Stimulated activated CD4-positive, alpha-beta T cell treated with anti-CD3 and anti-CD28 coated beads, Interleukin-1b, Interleukin-23, amount 100 ng/mL, for 1 hour (primary cell): Measurements from ENCODE around the gene RHBG.
"Not testable (repeated sequence)": the region's sequence is repeated elsewhere in the genome, so short reads cannot be mapped to it uniquely, and the experiment has no call there.

Experiments
- DNase-seq, 2 donors: peaks; one replicate each; pipeline ENCODE4 v3.0.0-alpha.2; 2020; ENCODE audit warnings: low read depth in 2 of 2

The RHBG gene

DNA sequence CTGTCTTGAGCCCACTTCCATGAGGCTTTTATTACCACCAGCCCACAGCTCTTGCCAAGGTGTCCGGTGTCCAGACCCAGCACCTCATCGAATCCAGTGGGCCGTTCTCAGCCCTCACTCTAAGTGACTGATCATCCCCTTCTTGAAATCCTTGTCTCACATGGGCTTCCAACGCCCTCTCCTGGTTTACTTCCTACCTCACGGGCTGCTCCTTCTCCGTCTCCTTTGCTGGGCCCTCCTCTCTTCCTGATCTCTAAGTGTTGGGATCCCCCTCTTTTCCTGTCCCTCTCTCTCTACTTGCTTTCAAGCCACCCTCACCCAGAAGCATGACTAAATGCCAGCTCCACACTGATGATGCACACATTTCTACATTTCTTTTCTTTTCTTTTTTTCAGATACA lies 9.0 kb upstream of the RHBG start:
- DNase-seq, result no peak

DNA sequence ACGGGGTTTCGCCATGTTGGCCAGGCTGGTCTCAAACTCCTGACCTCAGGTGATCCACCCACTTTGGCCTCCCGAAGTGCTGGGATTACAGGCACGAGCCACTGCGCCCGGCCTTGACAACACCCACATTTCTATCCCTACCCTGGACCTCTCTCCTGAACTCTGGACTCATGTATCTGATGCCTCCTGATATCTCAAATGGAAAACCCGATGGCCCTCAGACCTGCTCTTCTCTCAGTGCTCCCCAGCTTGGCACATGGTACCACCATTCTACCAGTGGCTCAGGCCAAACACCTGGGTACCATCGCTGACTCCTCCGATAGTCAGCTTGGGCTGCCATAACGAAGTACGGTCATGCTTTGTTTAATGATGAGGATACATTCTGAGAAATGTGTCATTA lies 8.5 kb upstream of the RHBG start:
- no peak for DNase-seq

DNA sequence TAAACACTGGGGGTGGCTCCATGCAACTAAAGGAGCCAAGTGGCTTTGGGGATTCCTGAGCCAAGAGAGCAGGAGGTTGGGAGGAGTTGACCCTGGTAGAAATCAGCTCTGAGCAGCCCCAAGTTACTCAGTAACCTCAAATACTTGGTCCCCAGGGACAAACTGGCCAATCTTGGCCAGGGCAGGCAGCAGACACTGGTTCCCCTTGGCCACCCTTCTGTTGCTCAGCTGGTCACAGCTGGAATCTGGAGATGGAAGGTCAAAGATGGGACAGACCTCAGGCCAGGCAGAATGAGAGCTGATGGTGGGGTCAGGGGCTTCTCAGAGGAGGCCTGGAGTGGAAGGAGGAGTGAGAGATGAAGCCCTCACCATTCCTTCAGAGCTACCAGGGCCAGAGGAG lies 3.3 kb upstream of the RHBG start:
- no peak for DNase-seq

DNA sequence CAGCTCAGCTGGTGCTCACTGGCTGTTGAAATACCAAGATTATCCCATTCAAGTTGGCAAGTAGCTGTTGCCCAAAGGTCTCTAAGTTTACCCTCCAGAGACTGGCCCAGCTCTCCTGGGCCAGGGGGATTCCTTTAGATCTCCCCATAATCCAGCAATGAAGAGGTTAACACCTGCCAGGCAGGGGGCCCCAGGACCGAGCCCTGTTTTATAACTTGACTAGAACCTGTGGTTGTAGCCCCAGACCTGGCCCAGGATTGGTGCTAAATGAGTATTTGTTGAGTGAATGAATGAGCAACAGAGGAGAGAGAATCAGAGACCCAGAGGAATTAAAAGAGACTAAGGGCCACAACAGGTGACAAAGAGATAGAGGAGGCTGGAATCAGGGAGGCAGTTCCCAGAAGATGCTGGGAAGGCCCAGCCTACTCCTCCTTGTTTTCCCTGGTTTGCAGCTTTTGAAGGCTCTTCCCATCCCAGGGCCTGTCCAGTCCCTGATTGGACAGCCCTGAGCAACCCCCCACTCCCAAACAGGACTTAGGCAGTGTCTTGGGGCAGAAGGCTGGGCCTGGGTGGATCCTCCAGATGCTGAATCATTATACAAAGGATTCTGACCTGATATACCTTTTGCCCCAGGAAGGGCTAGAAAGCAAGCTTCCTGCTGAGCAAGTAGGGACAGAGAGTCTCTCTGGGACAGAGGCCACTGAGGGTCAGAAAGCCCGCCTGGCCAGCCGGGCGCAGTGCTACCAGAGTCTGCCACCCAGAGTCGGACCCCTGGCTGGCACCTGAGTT lies 2.4 kb upstream of the RHBG start:
- DNase-seq, result no peak

DNA sequence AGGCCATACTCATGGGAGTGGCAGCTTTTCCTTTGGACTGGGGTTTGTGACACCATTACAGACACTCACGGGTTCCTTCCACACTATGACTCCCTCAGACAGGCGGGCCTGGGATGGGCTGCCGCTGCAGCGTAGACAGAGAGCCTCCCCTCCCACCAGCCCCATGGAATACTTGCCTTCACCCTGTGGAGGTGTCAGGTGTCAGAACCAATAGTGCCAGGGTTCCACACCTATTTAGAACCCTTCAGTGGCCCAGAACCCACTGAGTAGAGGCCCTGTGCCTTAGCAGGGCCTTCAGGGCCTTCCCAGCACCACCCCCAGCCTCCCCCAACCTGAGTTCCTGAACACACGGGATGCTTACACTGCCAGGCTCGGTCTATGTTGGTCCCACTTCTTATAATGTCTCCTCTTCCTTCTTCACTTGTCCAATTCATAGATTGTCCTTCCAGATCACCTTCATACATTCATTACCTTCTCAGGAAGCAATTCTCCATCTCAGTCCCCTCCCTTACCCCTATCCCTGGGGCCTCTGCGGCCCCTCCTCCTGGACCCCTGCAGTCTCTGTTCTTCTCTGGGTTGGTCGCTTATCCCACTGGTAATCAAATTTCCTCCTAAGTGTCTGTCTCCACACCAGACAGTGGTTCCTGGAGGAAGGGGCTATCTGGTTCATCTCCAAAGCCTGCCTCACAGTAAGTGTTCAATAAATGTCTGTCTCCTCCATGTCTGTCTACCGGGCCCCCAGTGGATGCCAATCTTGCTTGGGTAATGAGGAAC lies 1.4 kb upstream of the RHBG start:
- DNase-seq, result no peak

DNA sequence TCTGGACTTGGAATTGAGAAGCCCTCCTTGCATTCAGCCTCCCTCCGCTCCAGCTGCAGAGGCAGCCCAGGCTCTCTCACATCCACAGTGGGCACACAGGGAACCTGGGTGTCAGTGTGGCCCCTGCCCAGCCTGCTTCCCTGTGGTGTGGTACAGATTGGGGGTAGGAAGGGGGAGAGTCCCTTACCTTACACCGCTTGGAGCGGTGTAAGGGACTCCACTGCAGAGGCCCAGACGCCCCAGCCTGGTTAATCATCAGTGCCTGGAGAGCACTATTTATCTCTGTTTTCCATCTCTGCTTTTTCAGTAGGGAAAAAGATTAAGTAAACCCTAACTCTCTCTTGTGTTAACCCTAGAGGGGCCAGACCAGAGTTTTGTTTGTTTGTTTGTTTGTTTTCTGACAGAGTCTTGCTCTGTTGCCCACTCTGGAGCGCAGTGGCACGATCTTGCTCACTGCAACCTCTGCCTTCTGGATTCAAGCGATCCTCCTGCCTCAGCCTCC lies 803 bp upstream of the RHBG start:
- no peak for DNase-seq

DNA sequence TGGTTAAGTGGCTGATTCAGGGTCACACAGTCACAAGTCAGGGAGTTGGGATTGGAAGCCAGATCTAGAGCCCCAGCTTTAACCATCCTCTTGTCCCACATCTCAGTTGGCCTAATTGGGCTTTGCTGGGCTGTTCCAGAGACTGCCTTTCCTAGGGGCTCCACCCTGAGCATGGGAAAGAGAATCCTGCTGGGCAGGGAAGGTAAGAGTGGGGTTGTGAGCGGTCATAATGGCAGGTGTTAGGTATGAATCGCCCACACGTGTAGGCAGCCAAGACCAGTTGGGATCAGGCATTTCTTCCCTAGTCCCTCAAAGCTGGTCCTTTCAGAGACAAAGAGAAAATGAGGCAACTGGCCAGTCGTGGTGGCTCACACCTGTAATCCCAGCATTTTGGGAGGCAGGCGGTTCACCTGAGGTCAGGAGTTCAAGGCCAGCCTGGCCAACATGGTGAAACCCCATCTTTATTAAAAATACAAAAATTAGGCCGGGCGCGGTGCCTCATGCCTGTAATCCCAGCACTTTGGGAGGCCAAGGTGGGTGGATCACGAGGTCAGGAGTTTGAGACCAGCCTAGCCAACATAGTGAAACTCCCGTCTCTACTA lies 775 bp downstream of the RHBG start:
- not testable (repeated sequence) for DNase-seq

DNA sequence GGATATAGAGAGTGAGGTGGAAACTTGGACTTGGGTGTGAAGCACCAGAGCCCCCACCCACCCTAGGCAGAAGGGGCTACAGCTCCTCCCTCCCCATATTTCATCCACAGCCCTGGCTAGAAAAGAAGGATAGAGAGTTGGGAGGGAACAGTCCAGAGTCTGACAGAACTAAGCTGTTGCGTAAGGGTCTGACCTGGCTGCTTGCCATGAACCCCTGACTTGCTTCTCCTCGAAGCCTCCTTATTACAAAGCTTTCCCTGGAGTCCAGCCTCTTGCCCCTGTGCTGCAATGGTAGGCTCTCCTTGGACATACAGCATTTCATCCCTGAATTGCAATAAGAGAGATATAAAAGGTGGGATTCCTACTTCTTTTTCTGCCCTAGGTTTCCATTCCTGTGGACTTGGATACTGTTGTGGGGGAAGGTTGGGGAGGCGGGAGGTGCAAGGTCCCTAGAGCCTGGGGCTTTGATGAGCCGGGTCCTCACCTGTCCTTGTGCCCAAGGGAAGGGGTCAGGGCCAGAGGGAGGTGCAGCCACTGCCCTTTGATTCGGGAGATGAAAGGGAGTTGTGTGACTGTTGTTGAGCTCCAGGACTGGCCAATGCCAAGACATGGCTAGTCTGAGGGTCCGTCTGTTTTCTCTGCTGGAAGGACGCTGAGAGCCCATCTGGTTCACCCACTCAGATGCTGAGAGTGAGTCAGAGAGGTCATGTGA lies 2.7 kb downstream of the RHBG start:
- DNase-seq, result no peak

DNA sequence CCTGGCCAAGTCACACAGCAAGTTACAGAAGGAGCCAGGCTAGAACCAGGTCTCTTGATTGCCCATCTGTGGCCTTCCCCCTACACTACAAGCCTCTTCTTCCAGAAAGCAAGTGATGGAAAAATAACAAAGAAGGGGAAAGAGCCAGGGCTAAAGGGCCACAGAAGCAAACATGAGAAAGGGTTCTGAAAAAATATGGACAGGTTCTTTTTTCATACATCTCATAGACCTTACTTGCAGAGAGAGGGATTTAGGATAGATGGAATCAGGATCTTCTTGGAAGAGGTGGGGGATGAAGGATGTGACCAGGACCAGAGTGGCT lies 3.2 kb downstream of the RHBG start:
- no peak for DNase-seq

DNA sequence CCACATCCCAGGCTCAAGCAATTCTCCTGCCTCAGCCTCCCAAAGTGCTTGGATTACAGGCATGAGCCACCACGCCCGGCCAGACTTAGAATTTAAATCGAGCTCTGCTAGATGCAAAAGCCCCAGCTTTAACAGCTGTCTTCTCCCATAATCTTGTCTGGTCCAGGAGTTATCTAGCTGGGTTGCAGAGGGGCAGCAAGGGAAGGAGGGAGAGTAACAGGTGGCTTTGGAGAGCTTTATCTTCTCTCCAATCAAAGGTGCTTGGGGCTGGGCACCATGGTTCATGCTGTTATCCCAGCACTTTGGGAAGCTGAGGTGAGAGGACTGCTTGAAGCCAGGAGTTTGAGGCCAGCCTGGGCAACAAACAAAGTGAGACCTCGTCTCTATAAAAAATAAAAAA lies 3.9 kb downstream of the RHBG start:
- DNase-seq, result no peak

DNA sequence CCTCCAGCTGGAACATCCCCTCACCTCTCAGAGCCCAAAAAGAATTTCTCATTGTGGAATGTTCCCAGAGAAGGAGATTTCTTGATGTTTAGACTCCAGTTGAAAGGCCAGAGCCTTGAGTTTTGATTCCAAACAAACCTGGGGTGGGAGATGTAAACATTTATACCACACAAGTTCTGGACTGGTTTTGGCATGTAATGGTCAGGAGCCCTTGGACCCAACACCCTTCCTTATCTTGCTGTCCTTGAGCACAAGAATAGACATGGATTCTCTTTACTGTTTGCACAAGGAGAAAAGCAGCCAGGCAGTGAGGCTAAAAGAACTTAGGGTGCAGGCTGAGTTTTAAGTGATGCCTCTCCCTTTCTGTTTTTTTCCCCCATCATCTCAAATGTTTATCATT lies 4.5 kb downstream of the RHBG start:
- no peak for DNase-seq

DNA sequence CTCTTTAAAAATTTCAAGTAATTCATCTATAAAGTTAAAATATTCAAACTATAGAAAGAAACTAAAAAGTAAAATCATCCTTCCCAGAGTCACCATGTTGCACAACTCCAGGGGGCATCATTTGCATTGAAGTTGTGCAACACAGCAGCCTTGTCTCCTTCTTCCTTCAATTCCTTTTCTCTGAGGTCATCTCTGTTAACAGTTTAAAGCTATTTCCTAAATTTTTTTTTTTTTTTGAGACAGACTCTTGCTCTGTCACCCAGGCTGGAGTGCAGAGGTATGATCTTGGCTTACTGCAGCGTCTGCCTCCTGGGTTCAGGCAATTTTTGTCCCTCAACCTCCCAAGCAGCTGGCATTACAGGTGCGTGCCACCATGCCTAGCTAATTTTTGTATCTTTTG lies 7.1 kb downstream of the RHBG start:
- DNase-seq, result no peak

DNA sequence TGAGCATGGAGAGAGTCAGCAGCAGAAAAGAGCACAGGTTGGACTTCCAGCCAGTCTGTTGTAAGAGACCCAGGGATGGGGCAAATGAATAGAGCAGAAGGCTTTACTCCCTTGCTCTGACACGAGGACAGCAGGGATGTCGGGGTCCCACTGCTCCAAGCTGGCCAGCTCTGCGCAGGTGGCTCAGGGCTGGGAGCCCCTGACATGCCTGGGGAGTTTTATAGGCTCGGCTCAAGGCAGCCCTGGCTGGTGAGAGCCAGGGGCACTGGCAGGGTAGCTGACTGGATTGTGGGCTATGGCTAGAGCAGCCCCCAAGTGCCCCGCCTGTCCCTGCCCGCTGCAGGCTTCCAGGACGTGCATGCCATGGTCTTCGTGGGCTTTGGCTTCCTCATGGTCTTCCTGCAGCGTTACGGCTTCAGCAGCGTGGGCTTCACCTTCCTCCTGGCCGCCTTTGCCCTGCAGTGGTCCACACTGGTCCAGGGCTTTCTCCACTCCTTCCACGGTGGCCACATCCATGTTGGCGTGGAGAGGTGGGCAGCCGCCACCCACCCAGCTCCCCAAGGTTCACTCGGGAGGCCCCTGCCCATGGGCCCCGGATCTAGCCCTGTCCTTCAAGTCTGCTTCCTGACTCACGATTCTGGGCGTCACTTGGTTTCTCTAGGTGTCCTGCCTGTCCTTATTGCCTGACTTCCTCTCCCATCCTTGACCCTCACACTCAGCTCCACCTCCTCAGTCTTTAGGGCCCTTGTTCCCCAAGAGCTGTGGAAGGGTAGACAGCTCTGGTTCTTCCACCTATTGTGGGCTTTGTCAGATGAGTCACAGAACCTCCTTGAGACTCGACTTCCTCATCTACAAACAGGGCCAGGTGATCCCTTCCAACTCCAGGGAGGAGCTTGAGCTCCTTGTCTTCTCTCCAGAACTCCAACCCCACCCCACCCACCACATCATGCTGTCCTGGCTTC lies 8.2 kb downstream of the RHBG start:
- DNase-seq, result no peak

DNA sequence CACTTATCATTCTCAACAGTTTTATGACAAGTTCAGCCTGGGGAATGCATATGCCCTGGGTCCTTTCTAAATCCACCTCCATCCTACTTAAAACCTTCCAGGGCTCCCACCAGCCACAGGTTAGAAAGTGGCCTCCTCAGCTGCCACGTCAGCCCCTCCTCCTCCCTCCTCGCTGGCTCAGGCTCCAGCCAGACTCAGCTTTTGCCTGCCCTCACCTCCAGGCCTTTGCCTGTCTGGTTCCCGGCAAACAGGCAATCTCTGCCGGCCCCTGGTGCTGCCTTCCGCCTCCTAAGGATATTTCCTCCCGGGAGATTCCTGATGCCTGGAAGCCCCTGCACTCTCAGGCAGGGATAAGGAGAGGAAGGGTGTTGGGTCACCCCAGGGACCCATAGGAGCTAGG lies 9.5 kb downstream of the RHBG start:
- no peak for DNase-seq

DNA sequence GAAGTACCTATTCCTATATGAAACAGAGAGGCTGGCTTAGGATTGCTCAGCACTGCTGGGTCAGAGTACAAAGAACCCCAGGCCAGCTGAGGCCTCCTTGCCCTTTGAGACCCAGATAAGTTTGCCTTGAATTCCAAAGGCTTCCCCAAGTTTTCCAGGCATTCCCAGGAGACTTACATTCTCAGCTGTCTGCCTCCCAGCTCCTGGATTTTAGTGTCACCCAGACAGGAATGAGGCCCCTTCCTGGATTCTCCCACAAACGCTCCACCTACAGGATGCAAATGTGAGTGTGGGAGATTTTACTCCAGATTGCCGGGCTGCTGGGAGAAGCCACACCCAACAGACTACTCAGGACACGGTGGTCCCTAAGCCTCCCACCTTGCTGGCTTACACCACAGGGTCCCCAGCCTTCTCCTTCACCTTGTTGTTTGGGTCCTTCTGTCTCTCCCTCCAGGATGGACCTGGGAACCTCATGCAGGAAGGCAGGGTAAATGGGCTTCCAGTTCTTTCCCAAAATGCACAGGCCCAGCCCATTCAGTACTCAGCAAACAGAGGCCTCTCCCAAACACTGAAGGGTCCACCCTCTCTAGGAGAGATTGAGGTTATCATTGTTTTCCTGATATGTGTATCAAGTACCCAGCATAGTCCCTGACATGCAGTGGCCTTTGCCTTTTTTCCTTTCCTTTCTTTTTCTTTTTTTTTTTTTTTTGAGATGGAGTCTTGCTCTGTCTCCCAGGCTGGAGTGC lies 10.6 kb downstream of the RHBG start:
- DNase-seq, result no peak

DNA sequence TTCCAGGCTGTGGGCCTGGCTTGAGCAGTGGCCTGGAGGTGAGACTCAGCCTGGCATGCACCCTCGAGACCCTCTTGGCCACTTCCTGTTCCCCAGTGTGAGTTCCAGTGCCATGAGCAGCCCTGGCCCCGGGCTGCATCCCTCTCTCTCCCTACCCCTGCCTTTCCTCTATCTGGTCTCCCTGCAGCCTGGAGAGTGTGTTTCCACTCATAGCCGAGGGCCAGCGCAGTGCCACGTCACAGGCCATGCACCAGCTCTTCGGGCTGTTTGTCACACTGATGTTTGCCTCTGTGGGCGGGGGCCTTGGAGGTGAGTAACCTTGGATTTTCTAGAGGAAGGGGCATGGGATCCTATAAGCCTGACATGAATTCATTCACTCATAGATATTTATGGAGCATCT lies 13.6 kb downstream of the RHBG start:
- DNase-seq, result no peak

DNA sequence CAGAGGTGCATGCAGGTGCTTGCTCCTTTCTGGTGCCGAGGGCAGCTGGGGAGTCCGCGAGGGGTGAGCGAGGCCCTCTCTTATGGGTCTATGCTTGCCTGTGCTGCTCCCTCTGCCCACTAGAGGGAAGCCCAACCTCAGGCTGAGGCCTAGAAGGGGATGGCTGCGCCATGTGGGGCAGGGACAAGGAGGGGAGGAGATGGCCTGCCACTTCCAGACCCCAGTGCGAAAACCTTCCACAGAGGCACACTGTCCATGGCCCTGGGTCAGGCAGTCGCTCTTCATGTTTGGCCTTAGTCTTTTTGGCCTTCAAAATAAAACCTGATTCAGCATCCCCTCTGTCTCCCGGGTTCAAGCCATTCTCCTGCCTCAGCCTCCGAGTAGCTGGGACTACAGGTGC lies 14.0 kb downstream of the RHBG start:
- DNase-seq, result peak; percentile 10 to 44

DNA sequence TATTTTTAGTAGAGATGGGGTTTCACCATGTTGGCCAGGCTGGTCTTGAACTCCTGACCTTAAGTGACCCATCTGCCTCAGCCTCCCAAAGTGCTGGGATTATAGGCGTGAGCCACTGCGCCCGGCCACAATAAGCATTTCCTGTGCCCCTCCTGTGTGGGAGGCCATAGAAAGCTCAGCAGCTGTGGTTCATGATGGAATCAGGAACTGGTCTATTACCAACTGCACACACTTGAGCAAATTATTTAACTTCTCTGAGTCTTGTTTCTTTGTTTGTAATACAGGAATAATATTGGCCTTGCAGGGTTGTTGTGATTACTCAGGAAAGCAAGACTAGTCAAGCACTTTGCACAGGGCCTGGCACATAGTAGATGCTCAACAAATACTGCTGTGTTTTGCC lies 15.0 kb downstream of the RHBG start:
- no peak for DNase-seq

DNA sequence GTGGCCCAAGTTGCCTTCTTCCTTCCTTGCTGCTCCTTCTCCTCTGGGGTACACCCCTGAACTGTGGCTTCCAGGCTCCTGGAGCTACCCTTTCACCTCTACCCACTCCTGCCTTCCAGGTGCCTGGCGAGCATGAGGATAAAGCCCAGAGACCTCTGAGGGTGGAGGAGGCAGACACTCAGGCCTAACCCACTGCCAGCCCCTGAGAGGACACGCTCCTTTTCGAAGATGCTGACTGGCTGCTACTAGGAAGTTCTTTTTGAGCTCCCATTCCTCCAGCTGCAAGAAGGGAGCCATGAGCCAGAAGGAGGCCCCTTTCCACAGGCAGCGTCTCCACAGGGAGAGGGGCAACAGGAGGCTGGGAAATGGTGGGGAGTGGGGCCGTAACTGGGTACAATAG lies 15.6 kb downstream of the RHBG start:
- DNase-seq, result no peak

DNA sequence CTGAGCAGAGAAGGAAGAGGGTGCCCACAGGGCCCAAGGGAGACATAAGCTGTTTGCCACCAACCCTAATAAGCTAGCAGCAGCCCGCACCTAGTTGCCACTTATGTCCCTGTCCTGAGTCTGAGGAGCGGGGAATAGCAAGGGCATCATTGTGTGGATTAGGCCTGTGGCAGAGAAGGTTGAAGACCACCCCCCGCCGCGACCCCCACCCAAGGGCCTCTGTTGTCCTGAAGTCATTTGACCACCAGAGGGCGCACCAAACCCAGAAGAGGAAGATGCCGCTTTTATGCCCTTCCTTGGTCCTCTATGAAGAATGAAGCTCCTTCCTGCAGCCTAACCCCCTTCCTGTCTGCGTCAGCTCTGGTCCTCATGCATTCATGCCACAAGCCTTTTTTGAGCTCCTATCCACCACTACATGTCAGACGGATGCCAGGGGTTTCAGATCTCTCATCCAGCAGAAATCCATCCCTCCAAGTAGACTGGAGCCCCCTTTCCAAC lies 16.6 kb downstream of the RHBG start:
- DNase-seq, result peak; percentile 35 to 55
